ENCODE results near the gene POLE3.

DNA sequence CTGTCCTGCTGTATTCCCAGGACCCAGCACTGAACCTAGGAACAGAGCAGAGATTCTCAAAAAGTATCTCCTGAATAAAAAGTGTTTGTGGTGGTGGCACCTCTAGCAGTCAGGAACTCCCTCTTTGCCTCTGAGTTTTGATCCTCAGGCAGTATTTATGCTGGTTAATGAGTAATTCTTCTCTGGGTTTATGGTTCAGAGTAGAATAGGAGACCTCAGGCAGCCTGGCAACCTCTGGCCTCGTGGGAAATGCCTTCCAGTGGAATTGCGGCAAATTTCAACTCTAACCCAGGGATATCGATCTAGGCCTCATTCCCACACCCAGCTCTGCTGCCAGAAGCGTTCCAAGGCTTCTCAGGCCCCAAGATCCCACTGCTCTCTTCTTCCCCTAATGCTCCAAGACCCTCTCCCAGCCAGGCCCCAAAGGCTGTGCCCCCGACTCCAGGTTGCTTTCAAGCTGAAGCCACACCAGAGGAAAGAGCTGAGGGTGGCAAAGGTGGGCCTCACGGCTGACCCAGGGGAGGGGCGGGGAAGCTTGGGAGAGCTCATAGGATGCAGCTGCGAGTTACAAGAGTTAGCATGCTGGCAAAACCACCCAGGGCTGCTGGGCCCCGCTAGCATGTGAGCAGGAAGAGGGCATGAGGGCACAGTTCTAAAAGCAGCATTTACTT lies 22.8 kb downstream of the POLE3 start:
- TF ChIP-seq POLR2AphosphoS5 (IDR thresholded peaks at IDR 0.05; ENCODE audit: low read depth, low read length) (no peak), TAF1 (IDR thresholded peaks at IDR 0.05; ENCODE audit: borderline replicate concordance, insufficient read depth, low read length) (no peak), FOXP2 (optimal IDR thresholded peaks at IDR 0.05; ENCODE audit: borderline replicate concordance, extremely low read depth, extremely low read length, insufficient read depth) (no peak)
